ENCODE measurements around the gene KCNC4.

- TF ChIP-seq GATA2 (IDR thresholded peaks at IDR 0.05; ENCODE audit: low read depth, low read length) = no peak
- TF ChIP-seq GATA3 (IDR thresholded peaks at IDR 0.05; ENCODE audit: low read depth, low read length) = no peak
Measured at GRCh38 chr1:110233861-110234260, 23.7 kb downstream of the KCNC4 start.
